ENCODE measurements around the gene TLE7.

TLE7 gene

GRCh38 chr16:71425746-71426068, 16.1 kb downstream of the TLE7 start:
- no peak for TF ChIP-seq POLR2AphosphoS5 (IDR thresholded peaks at IDR 0.05; ENCODE audit: low read depth, low read length)
- TF ChIP-seq TAF1 (IDR thresholded peaks at IDR 0.05; ENCODE audit: borderline replicate concordance, insufficient read depth, low read length) = no peak
- TF ChIP-seq, protein P1, sequence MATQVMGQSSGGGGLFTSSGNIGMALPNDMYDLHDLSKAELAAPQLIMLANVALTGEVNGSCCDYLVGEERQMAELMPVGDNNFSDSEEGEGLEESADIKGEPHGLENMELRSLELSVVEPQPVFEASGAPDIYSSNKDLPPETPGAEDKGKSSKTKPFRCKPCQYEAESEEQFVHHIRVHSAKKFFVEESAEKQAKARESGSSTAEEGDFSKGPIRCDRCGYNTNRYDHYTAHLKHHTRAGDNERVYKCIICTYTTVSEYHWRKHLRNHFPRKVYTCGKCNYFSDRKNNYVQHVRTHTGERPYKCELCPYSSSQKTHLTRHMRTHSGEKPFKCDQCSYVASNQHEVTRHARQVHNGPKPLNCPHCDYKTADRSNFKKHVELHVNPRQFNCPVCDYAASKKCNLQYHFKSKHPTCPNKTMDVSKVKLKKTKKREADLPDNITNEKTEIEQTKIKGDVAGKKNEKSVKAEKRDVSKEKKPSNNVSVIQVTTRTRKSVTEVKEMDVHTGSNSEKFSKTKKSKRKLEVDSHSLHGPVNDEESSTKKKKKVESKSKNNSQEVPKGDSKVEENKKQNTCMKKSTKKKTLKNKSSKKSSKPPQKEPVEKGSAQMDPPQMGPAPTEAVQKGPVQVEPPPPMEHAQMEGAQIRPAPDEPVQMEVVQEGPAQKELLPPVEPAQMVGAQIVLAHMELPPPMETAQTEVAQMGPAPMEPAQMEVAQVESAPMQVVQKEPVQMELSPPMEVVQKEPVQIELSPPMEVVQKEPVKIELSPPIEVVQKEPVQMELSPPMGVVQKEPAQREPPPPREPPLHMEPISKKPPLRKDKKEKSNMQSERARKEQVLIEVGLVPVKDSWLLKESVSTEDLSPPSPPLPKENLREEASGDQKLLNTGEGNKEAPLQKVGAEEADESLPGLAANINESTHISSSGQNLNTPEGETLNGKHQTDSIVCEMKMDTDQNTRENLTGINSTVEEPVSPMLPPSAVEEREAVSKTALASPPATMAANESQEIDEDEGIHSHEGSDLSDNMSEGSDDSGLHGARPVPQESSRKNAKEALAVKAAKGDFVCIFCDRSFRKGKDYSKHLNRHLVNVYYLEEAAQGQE (IDR thresholded peaks at IDR 0.05; ENCODE audit: insufficient read depth in 1 of 2, low read depth in 2 of 2, low read length in 2 of 2) = no peak
- TF ChIP-seq FOXP2 (optimal IDR thresholded peaks at IDR 0.05; ENCODE audit: borderline replicate concordance, extremely low read depth, extremely low read length, insufficient read depth) = no peak
- no peak for TF ChIP-seq SIN3A (IDR thresholded peaks at IDR 0.05; ENCODE audit: borderline replicate concordance, insufficient read depth, low read length)

DNA sequence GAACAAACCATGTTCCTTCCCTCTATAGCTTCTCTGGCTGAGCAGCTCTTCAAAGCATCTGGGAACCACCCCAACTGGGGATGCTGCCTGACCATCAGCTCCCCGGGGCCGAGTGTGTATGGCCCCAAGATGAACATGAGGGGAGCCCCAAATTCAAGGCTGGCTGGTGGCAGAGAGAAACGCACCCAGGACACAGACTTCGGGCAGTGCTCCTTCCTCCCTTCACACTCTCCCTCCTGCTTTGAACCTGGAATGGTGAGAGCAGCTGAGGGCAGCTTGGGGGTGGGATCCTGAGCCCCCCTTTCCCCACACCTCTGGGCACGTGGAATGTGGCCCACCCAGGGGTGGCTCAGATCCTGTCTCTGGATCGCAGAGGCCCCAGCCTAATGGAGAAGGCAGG, 17.2 kb downstream of the TLE7 start:
- TF ChIP-seq FOXP2 (optimal IDR thresholded peaks at IDR 0.05; ENCODE audit: borderline replicate concordance, extremely low read depth, extremely low read length, insufficient read depth) = no peak
- TF ChIP-seq SIN3A (IDR thresholded peaks at IDR 0.05; ENCODE audit: borderline replicate concordance, insufficient read depth, low read length) = no peak
- TF ChIP-seq, protein P1 (IDR thresholded peaks at IDR 0.05; ENCODE audit: insufficient read depth in 1 of 2, low read depth in 2 of 2, low read length in 2 of 2) = no peak
- TF ChIP-seq TAF1 (IDR thresholded peaks at IDR 0.05; ENCODE audit: borderline replicate concordance, insufficient read depth, low read length) = no peak
- no peak for TF ChIP-seq POLR2AphosphoS5 (IDR thresholded peaks at IDR 0.05; ENCODE audit: low read depth, low read length)

- TF ChIP-seq, protein P1 (IDR thresholded peaks at IDR 0.05; ENCODE audit: insufficient read depth in 1 of 2, low read depth in 2 of 2, low read length in 2 of 2) = no peak
- TF ChIP-seq SIN3A (IDR thresholded peaks at IDR 0.05; ENCODE audit: borderline replicate concordance, insufficient read depth, low read length) = no peak
- no peak for TF ChIP-seq TAF1 (IDR thresholded peaks at IDR 0.05; ENCODE audit: borderline replicate concordance, insufficient read depth, low read length)
- TF ChIP-seq POLR2AphosphoS5 (IDR thresholded peaks at IDR 0.05; ENCODE audit: low read depth, low read length) = no peak
- TF ChIP-seq FOXP2 (optimal IDR thresholded peaks at IDR 0.05; ENCODE audit: borderline replicate concordance, extremely low read depth, extremely low read length, insufficient read depth) = no peak
These were observed 18.0 kb downstream of the TLE7 start for GRCh38 chr16:71423865-71424264.

DNA sequence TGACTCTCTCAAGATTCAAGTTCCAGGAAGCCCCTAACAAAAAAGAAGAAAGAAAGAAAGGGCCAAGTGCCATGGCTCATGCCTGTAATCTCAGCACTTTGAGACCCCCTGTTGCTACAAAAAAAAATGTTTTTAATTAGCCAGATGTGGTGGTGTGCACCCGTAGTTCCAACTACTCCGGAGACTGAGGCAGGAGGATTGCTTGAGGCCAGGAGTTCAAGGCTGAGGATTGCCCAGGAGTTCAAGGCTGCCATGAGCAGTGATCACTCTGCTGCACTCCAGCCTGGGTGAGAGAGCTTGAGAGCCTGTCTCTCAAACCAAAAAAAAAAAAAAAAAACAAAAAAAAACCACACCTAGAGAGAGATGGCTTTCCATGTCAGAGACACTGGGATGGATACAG, 18.8 kb downstream of the TLE7 start:
- TF ChIP-seq POLR2AphosphoS5 (IDR thresholded peaks at IDR 0.05; ENCODE audit: low read depth, low read length) (no peak), SIN3A (IDR thresholded peaks at IDR 0.05; ENCODE audit: borderline replicate concordance, insufficient read depth, low read length) (no peak), FOXP2 (optimal IDR thresholded peaks at IDR 0.05; ENCODE audit: borderline replicate concordance, extremely low read depth, extremely low read length, insufficient read depth) (no peak), TAF1 (IDR thresholded peaks at IDR 0.05; ENCODE audit: borderline replicate concordance, insufficient read depth, low read length) (no peak)
- TF ChIP-seq, protein P1 (IDR thresholded peaks at IDR 0.05; ENCODE audit: insufficient read depth in 1 of 2, low read depth in 2 of 2, low read length in 2 of 2) = no peak

DNA sequence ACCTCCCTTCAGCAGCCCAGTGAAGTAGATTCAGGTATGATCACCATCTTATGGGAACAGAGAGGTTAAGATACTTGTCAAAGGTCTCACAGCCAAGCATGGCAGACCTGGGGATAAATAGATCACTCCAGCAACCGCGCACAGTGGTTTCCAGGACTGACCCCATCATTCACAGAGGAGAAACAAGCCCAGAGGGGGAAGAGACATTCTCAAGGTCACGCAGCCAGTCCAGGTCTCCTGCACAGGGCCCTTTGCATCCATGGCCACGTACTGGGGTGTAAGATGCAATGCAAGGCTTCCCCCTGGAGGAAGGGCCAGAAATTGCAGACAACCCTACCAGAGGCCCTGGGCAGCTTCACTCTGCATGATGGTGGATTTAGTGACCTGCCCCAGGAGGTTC, 19.9 kb downstream of the TLE7 start:
- TF ChIP-seq, protein P1 (IDR thresholded peaks at IDR 0.05; ENCODE audit: insufficient read depth in 1 of 2, low read depth in 2 of 2, low read length in 2 of 2) = no peak
- no peak for TF ChIP-seq TAF1 (IDR thresholded peaks at IDR 0.05; ENCODE audit: borderline replicate concordance, insufficient read depth, low read length)

Measured in PFSK-1 (cell line).